ENCODE data around the gene MAP2K3. TPM values are rescaled to one million over a fixed set of nuclear protein-coding genes. Genes with fewer than 3 reads are reported as not detected.
"Not testable (repeated sequence)": the region's sequence is repeated elsewhere in the genome, so short reads cannot be mapped to it uniquely, and the experiment has no call there.

The MAP2K3 gene
- total RNA-seq, 4 donors from 2014 or later: 15.7 to 170 (median 63.8) TPM

- intact Hi-C loops (cut with DNase I; ENCODE audit: low total_unique reads); in situ Hi-C loops (cut with MboI; ENCODE audit: low sequenced_read_pairs in 4 of 4); ATAC-seq: not testable (repeated sequence)
Observed at GRCh38 chr17:21328778-21329177, 44.3 kb downstream of the MAP2K3 start.

GRCh38 chr17:21330436-21331160 lies 46.1 kb downstream of the MAP2K3 start:
- ATAC-seq: no peak
- in situ Hi-C loops (cut with MboI; ENCODE audit: low sequenced_read_pairs in 4 of 4): no loop called here

More at GRCh38 chr17:21328778-21329177, 44.3 kb downstream of the MAP2K3 start:
- DNase-seq, H3K27me3 ChIP-seq, H3K9me3 ChIP-seq, H3K4me3 ChIP-seq, H3K36me3 ChIP-seq, H3K4me1 ChIP-seq, H3K27ac ChIP-seq: not testable (repeated sequence)

GRCh38 chr17:21336541-21337294 lies 52.2 kb downstream of the MAP2K3 start:
- H3K27ac ChIP-seq: peak overlapping the region; percentile 59 to 69 (median 65)
- peak in 1 of 2 donors; percentile 2 for DNase-seq
- H3K27me3 ChIP-seq; in situ Hi-C loops (cut with MboI; ENCODE audit: low sequenced_read_pairs in 4 of 4); ATAC-seq; H3K4me1 ChIP-seq; H3K36me3 ChIP-seq; H3K4me3 ChIP-seq; H3K9me3 ChIP-seq: not testable (repeated sequence)
- intact Hi-C loops (cut with DNase I; ENCODE audit: low total_unique reads): loop anchor here (5.0 kb wide), 1 partner anchor 41 kb away; the partner anchor contains the start of gene KCNJ12

More at GRCh38 chr17:21330436-21331160, 46.1 kb downstream of the MAP2K3 start:
- TF ChIP-seq CTCF (IDR thresholded peaks at IDR 0.05 in 4 of 5, conservative IDR thresholded peaks at IDR 0.05 in 1 of 5) (no peak), POLR2A (IDR thresholded peaks at IDR 0.05) (no peak)
- no peaks in the 10 kb centered on the region for H3K27me3 ChIP-seq
- DNase-seq: no peak
- no peaks in the 10 kb centered on the region for H3K36me3 ChIP-seq
- no peak overlapping the region for H3K4me3 ChIP-seq
- no peaks in the 10 kb centered on the region for H3K4me1 ChIP-seq
- intact Hi-C loops (cut with DNase I; ENCODE audit: low total_unique reads): no loop called here
- H3K27ac ChIP-seq: no peak overlapping the region
- H3K9me3 ChIP-seq: no peaks in the 10 kb centered on the region

GRCh38 chr17:21337981-21338625 lies 53.6 kb downstream of the MAP2K3 start:
- H3K9me3 ChIP-seq; H3K4me1 ChIP-seq; H3K4me3 ChIP-seq; in situ Hi-C loops (cut with MboI; ENCODE audit: low sequenced_read_pairs in 4 of 4); ATAC-seq; DNase-seq; H3K27me3 ChIP-seq; H3K36me3 ChIP-seq: not testable (repeated sequence)
- intact Hi-C loops (cut with DNase I; ENCODE audit: low total_unique reads): loop anchor here (5.0 kb wide), 1 partner anchor 39 kb away; the partner anchor contains the start of gene KCNJ12
- H3K27ac ChIP-seq: peak overlapping the region in 3 of 4 donors; percentile 59 to 69 (median 64)

GRCh38 chr17:21339011-21339410 lies 54.5 kb downstream of the MAP2K3 start:
- in situ Hi-C loops (cut with MboI; ENCODE audit: low sequenced_read_pairs in 4 of 4): no loop called here
- no peak overlapping the region for H3K4me3 ChIP-seq
- ATAC-seq: no peak
- no peaks in the 10 kb centered on the region for H3K9me3 ChIP-seq
- H3K27ac ChIP-seq: no peak overlapping the region
- H3K36me3 ChIP-seq: no peaks in the 10 kb centered on the region
- intact Hi-C loops (cut with DNase I; ENCODE audit: low total_unique reads): loop anchor here (5.0 kb wide), 1 partner anchor 38 kb away; the partner anchor contains the start of gene KCNJ12
- H3K27me3 ChIP-seq: no peaks in the 10 kb centered on the region
- TF ChIP-seq POLR2A (IDR thresholded peaks at IDR 0.05): no peak
- TF ChIP-seq CTCF (IDR thresholded peaks at IDR 0.05 in 4 of 5, conservative IDR thresholded peaks at IDR 0.05 in 1 of 5): no peak
- DNase-seq: no peak
- peaks cover 0 to 7% of the 10 kb centered on the region in 2 donors for H3K4me1 ChIP-seq

GRCh38 chr17:21339571-21339970 lies 55.1 kb downstream of the MAP2K3 start:
- H3K9me3 ChIP-seq; H3K36me3 ChIP-seq; H3K4me1 ChIP-seq; H3K4me3 ChIP-seq; H3K27ac ChIP-seq; DNase-seq; in situ Hi-C loops (cut with MboI; ENCODE audit: low sequenced_read_pairs in 4 of 4); ATAC-seq; H3K27me3 ChIP-seq: not testable (repeated sequence)
- intact Hi-C loops (cut with DNase I; ENCODE audit: low total_unique reads): loop anchor here (5.0 kb wide), 1 partner anchor 38 kb away; the partner anchor contains the start of gene KCNJ12

- H3K27me3 ChIP-seq; H3K27ac ChIP-seq; ATAC-seq; H3K36me3 ChIP-seq; in situ Hi-C loops (cut with MboI; ENCODE audit: low sequenced_read_pairs in 4 of 4); H3K9me3 ChIP-seq; DNase-seq; H3K4me1 ChIP-seq; H3K4me3 ChIP-seq; intact Hi-C loops (cut with DNase I; ENCODE audit: low total_unique reads): not testable (repeated sequence)
Observed at GRCh38 chr17:21340407-21340806, 55.9 kb downstream of the MAP2K3 start.

GRCh38 chr17:21341279-21341678 lies 56.8 kb downstream of the MAP2K3 start:
- H3K27ac ChIP-seq; H3K9me3 ChIP-seq; H3K36me3 ChIP-seq; H3K4me3 ChIP-seq; ATAC-seq; H3K27me3 ChIP-seq; H3K4me1 ChIP-seq; intact Hi-C loops (cut with DNase I; ENCODE audit: low total_unique reads); DNase-seq; in situ Hi-C loops (cut with MboI; ENCODE audit: low sequenced_read_pairs in 4 of 4): not testable (repeated sequence)

- intact Hi-C loops (cut with DNase I; ENCODE audit: low total_unique reads); ATAC-seq; H3K4me3 ChIP-seq; H3K9me3 ChIP-seq; H3K27me3 ChIP-seq; H3K27ac ChIP-seq; DNase-seq; in situ Hi-C loops (cut with MboI; ENCODE audit: low sequenced_read_pairs in 4 of 4); H3K36me3 ChIP-seq; H3K4me1 ChIP-seq: not testable (repeated sequence)
Observed at GRCh38 chr17:21341925-21342540, 57.5 kb downstream of the MAP2K3 start.

Data from gastrocnemius medialis (tissue), 4 donors.